M059J (cell line): ENCODE measurements around the gene PROX2. TPM values are rescaled to one million over a fixed set of nuclear protein-coding genes. Genes with fewer than 3 reads are reported as not detected.
A peak's percentile ranks its signal among the peaks of the same experiment; 100 is the strongest.

Experiments used
- DNase-seq: peaks from one replicate; pipeline ENCODE4 v3.0.0-alpha.2; 2012; ENCODE audit warnings: low read depth
- total RNA-seq: library from RNA; depleted of rRNA; stranded (reverse); fragments of >200 nt; shearing (Covaris generic); gene quantifications from 2 replicates; pipeline ENCODE4 v1.2.3, GENCODE V29; 2014; rRNA removed

Gene PROX2
- total RNA-seq = not detected in 2 replicates

- no peak for DNase-seq
These were observed at the start of gene PROX2 for GRCh38 chr14:74875941-74876913. Gene PROX2, minus strand, starts transcription at chr14:74876145. Its CDS starts 12,311 bp downstream, at chr14:74863834.

- no peak for DNase-seq
These were observed 48.1 kb upstream of the PROX2 start for GRCh38 chr14:74924061-74924460.

- DNase-seq = peak; percentile 54
These were observed 46.9 kb upstream of the PROX2 start, which contains the start of gene RPS6KL1 for GRCh38 chr14:74922752-74923401. Gene RPS6KL1, minus strand, starts transcription at chr14:74923260. Its CDS starts 1,719 bp downstream, at chr14:74921541.

- DNase-seq = no peak
These were observed 46.2 kb upstream of the PROX2 start for GRCh38 chr14:74921987-74922751.

- no peak for DNase-seq
These were observed 45.2 kb upstream of the PROX2 start for GRCh38 chr14:74921053-74921620.

GRCh38 chr14:74920281-74920680 is 44.3 kb upstream of the PROX2 start:
- no peak for DNase-seq

- DNase-seq = no peak
These were observed 43.6 kb upstream of the PROX2 start for GRCh38 chr14:74919421-74920165.

- DNase-seq = no peak
These were observed 42.4 kb upstream of the PROX2 start for GRCh38 chr14:74918380-74918779.

- DNase-seq = no peak
These were observed 41.7 kb upstream of the PROX2 start for GRCh38 chr14:74917646-74918081.

GRCh38 chr14:74917178-74917543 is 41.2 kb upstream of the PROX2 start:
- no peak for DNase-seq

- no peak for DNase-seq
These were observed 39.9 kb upstream of the PROX2 start for GRCh38 chr14:74915826-74916225.

- no peak for DNase-seq
These were observed 39.5 kb upstream of the PROX2 start for GRCh38 chr14:74915426-74915825.

- peak; percentile 72 for DNase-seq
These were observed 38.1 kb upstream of the PROX2 start for GRCh38 chr14:74913986-74914573.

GRCh38 chr14:74913393-74913910 is 37.5 kb upstream of the PROX2 start:
- DNase-seq = no peak

- no peak for DNase-seq
These were observed 36.9 kb upstream of the PROX2 start for GRCh38 chr14:74912801-74913200.

GRCh38 chr14:74912111-74912510 is 36.2 kb upstream of the PROX2 start:
- DNase-seq = no peak

- no peak for DNase-seq
These were observed 35.8 kb upstream of the PROX2 start for GRCh38 chr14:74911704-74912103.

GRCh38 chr14:74911221-74911620 is 35.3 kb upstream of the PROX2 start:
- DNase-seq = no peak

GRCh38 chr14:74910556-74910955 is 34.6 kb upstream of the PROX2 start:
- DNase-seq = no peak

GRCh38 chr14:74909911-74910310 is 34.0 kb upstream of the PROX2 start:
- DNase-seq = no peak
